CD14-positive monocyte (primary cell): ENCODE data around the gene NSG1. TPM values are rescaled to one million over a fixed set of nuclear protein-coding genes. Genes with fewer than 3 reads are reported as not detected.
A peak's percentile ranks its signal among the peaks of the same experiment; 100 is the strongest.

ENCODE experiments used
- DNase-seq, 3 donors: peaks; one replicate each; pipeline ENCODE4 v3.0.0-alpha.2; 2011 to 2022
- H2AFZ ChIP-seq: 2 replicates; pipeline ENCODE4 v1.6.0; 2012; ENCODE audit warnings: mild to moderate bottlenecking, low read depth, low read length, inconsistent platforms; ENCODE audit not compliant: insufficient read depth, poor library complexity, severe bottlenecking
- H3K27ac ChIP-seq, 2 donors: 1 replicate in 1 of 2; 2 replicates in 1 of 2; pipeline ENCODE4 v1.5.1; 2012 to 2013; ENCODE audit warnings: low read length in 2 of 2, control low read depth in 1 of 2, inconsistent platforms in 1 of 2, low read depth in 1 of 2, mild to moderate bottlenecking in 1 of 2
- H3K27me3 ChIP-seq, 2 donors: one replicate each; pipeline versions ENCODE4 v1.6.0 to v1.6.1; 2011 to 2013; ENCODE audit warnings: low read length in 2 of 2; ENCODE audit not compliant: control insufficient read depth in 2 of 2, insufficient read depth in 2 of 2
- H3K36me3 ChIP-seq, 2 donors: replicated peaks in 1 of 2; 1 replicate in 1 of 2; 2 replicates in 1 of 2; pipeline versions ENCODE4 v1.5.1 to v1.6.1; 2012 to 2013; ENCODE audit warnings: low read length in 2 of 2, control low read depth in 1 of 2, inconsistent platforms in 1 of 2, mild to moderate bottlenecking in 1 of 2; ENCODE audit not compliant: insufficient read depth in 2 of 2, control insufficient read depth in 1 of 2
- H3K4me1 ChIP-seq, 2 donors: 1 replicate in 1 of 2; 2 replicates in 1 of 2; pipeline versions ENCODE4 v1.5.1 to v1.6.1; 2012 to 2013; ENCODE audit warnings: low read length in 2 of 2, control low read depth in 1 of 2, inconsistent platforms in 1 of 2, mild to moderate bottlenecking in 1 of 2, moderate library complexity in 1 of 2; ENCODE audit not compliant: insufficient read depth in 2 of 2, control insufficient read depth in 1 of 2
- H3K4me2 ChIP-seq: replicated peaks from 2 replicates; pipeline ENCODE3; 2012; ENCODE audit warnings: low read length, moderate library complexity, mild to moderate bottlenecking; ENCODE audit not compliant: poor library complexity, severe bottlenecking; ENCODE audit errors: extremely low read depth
- H3K4me3 ChIP-seq, 3 experiments: fragments of 200-600 bp in 1 of 3; sonication (generic) in 1 of 3; replicated peaks in 1 of 3; 1 replicate in 2 of 3; 2 replicates in 1 of 3; pipeline ENCODE4 v1.5.1; 2011 to 2013; ENCODE audit warnings: low read length in 3 of 3, mild to moderate bottlenecking in 3 of 3, control low read depth in 2 of 3, low read depth in 2 of 3, inconsistent platforms in 1 of 3, moderate library complexity in 1 of 3
- H3K79me2 ChIP-seq: 2 replicates; pipeline ENCODE4 v1.6.0; 2012; ENCODE audit warnings: mild to moderate bottlenecking, control low read depth, inconsistent platforms, low read length, moderate library complexity; ENCODE audit not compliant: insufficient read depth
- H3K9ac ChIP-seq: 2 replicates; pipeline ENCODE4 v1.6.0; 2017; ENCODE audit warnings: low read length, mild to moderate bottlenecking; ENCODE audit not compliant: insufficient read depth, poor library complexity, severe bottlenecking
- H3K9me3 ChIP-seq, 2 donors: replicated peaks in 1 of 2; 1 replicate in 1 of 2; 2 replicates in 1 of 2; pipeline versions ENCODE4 v1.5.1 to v1.6.1; 2012 to 2013; ENCODE audit warnings: low read length in 2 of 2, control low read depth in 1 of 2; ENCODE audit not compliant: control insufficient read depth in 1 of 2, insufficient read depth in 1 of 2
- H4K20me1 ChIP-seq: 2 replicates; pipeline ENCODE4 v1.6.0; 2012; ENCODE audit warnings: mild to moderate bottlenecking, low read length, control low read depth, moderate library complexity; ENCODE audit not compliant: insufficient read depth
- H3K27ac Mint-ChIP-seq, 7 donors: one replicate each; pipeline ENCODE4 v1.8.0; 2020; ENCODE audit warnings: mild to moderate bottlenecking in 7 of 7, mixed read lengths in 7 of 7, moderate library complexity in 6 of 7, inconsistent platforms in 2 of 7
- H3K27me3 Mint-ChIP-seq, 3 donors: one replicate each; pipeline ENCODE4 v1.8.0; 2021 to 2022; ENCODE audit warnings: low read depth in 3 of 3, mild to moderate bottlenecking in 3 of 3, mixed read lengths in 3 of 3, moderate library complexity in 3 of 3, inconsistent platforms in 1 of 3
- H3K36me3 Mint-ChIP-seq, 2 donors: one replicate each; pipeline ENCODE4 v1.8.0; 2020; ENCODE audit warnings: mixed read lengths in 2 of 2, inconsistent platforms in 1 of 2, mild to moderate bottlenecking in 1 of 2
- H3K4me1 Mint-ChIP-seq: one replicate; pipeline ENCODE4 v1.8.0; 2020; ENCODE audit warnings: mild to moderate bottlenecking, mixed read lengths
- H3K4me3 Mint-ChIP-seq, 2 donors: one replicate each; pipeline ENCODE4 v1.8.0; 2020; ENCODE audit warnings: mild to moderate bottlenecking in 2 of 2, mixed read lengths in 2 of 2, moderate library complexity in 1 of 2
- H3K9me3 Mint-ChIP-seq, 7 donors: one replicate each; pipeline ENCODE4 v1.8.0; 2020 to 2022; ENCODE audit warnings: mixed read lengths in 7 of 7, mild to moderate bottlenecking in 6 of 7, moderate library complexity in 6 of 7, inconsistent platforms in 2 of 7
- WGBS: methylation state at CpG from one replicate; pipeline ENCODE4 v1.1.5; 2013; ENCODE audit warnings: missing lambda C conversion rate; ENCODE audit not compliant: insufficient coverage; 5-methylcytosine and 5-hydroxymethylcytosine counted together
- intact Hi-C, 2 donors: fragments of 100-400 bp; cut with micrococcal nuclease; formaldehyde crosslinking; loops; one replicate each; pipeline versions ENCODE4 v1.15.0 to v1.15.1; 2023
- polyA plus RNA-seq, 3 donors: library from polyadenylated mRNA; depleted of rRNA in 1 of 3; unstranded in 2 of 3; stranded (reverse) in 1 of 3; fragments of 300-500 nt in 2 of 3; fragments of >200 nt in 1 of 3; fragmentation: Illumina TruSeq in 2 of 3; gene quantifications; 1 replicate in 2 of 3; 2 replicates in 1 of 3; pipeline ENCODE4 v1.2.3, GENCODE V29; 2012 to 2021
- TF ChIP-seq, protein P1 (sequence below): fragments of 200-600 bp; IDR thresholded peaks from one replicate; pipeline ENCODE4 v1.8.0; 2022; ENCODE audit warnings: antibody characterized with exemption, mild to moderate bottlenecking

Gene NSG1
- polyA plus RNA-seq, 3 donors: 0.10 TPM; not detected in 2

DNA sequence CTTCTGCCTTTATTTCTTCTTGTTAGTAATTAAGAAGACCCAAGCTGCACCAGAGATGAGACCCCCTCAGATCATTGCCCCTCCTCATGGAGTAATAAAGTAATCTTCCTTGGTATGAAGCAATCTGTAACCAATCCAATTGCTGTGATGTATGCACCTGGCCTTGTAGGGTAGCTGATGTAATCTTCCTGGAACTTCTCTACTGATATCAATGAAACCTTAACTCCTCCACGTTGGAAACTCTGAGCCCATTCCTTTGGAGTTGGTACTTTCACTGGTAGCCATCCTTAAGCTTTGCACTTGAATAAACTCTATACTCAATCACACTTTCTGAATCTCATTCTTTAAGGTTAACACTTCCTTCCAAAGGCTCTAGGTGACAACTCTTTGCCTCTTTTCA is 31.6 kb upstream of the NSG1 start:
- no peak overlapping the region for H3K4me3 Mint-ChIP-seq
- TF ChIP-seq, protein P1, sequence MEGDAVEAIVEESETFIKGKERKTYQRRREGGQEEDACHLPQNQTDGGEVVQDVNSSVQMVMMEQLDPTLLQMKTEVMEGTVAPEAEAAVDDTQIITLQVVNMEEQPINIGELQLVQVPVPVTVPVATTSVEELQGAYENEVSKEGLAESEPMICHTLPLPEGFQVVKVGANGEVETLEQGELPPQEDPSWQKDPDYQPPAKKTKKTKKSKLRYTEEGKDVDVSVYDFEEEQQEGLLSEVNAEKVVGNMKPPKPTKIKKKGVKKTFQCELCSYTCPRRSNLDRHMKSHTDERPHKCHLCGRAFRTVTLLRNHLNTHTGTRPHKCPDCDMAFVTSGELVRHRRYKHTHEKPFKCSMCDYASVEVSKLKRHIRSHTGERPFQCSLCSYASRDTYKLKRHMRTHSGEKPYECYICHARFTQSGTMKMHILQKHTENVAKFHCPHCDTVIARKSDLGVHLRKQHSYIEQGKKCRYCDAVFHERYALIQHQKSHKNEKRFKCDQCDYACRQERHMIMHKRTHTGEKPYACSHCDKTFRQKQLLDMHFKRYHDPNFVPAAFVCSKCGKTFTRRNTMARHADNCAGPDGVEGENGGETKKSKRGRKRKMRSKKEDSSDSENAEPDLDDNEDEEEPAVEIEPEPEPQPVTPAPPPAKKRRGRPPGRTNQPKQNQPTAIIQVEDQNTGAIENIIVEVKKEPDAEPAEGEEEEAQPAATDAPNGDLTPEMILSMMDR: no peak
- peaks cover 2 to 17% (median 15%) of the 10 kb centered on the region in 3 donors for H3K27me3 Mint-ChIP-seq
- WGBS: 74% methylated on average over 1 of the region's 1 CpG
- Histone ChIP-seq H3K27ac (no peak overlapping the region), H2AFZ (no peak overlapping the region), H3K79me2 (no peaks in the 10 kb centered on the region), H3K4me3 (no peak overlapping the region), H3K36me3 (no peaks in the 10 kb centered on the region), H4K20me1 (no peaks in the 10 kb centered on the region), H3K4me2 (no peak overlapping the region), H3K9ac (no peak overlapping the region), H3K9me3 (no peaks in the 10 kb centered on the region), H3K27me3 (peaks cover 0 to 6% of the 10 kb centered on the region in 2 donors), H3K4me1 (no peaks in the 10 kb centered on the region)
- H3K9me3 Mint-ChIP-seq: peaks cover 0 to 3% (median 0%) of the 10 kb centered on the region in 7 donors
- intact Hi-C loops: no loop called here
- H3K4me1 Mint-ChIP-seq: no peaks in the 10 kb centered on the region
- no peaks in the 10 kb centered on the region for H3K36me3 Mint-ChIP-seq
- DNase-seq: no peak
- H3K27ac Mint-ChIP-seq: no peak overlapping the region

DNA sequence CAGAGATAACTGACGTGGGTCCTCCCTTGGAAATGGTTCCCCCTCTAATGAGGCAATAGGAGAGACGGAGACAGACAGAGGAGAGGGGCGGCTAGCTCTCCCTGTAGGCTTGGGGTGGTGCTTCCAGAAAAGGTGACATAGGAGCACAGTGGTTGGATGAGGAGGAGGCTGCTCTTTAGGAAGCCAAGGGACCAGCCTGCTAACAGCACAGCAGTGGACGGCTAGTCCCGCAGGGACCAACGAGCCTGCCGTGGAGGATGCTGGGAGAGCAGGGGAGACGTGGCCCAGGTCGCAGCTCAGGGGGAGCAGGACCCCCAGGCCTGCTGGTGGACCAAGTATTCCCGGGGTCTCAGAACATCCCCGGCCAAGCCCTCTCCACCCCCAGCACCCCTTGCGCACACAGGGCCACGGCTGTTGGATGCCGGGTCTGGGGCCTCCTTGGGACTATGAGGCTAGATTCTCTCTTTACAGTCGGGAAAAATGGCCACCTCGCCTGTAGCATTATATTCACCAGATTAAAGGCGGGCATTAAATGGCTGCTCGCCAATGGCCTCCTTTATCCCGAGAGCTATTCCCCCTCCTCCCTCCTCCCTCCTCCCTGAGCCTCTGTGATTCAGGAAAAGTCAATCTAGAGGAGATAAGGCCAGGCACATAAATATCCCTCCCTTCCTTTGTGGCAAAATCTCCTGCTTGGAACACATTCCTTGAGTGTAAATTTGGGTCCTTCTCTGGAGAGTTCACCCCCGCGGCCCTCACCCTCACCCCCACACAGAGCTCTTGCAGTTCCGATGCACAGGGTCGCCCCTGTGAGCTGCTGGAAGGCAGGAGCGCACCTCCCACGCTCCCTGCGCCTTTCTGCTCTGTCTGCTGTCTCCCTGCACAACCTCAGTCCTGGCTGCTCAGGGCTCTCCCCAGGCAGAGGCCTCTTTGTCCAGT is 30.5 kb upstream of the NSG1 start:
- Mint-ChIP-seq H3K36me3 (no peaks in the 10 kb centered on the region), H3K27me3 (peaks cover 2 to 19% (median 15%) of the 10 kb centered on the region in 3 donors)
- intact Hi-C loops: no loop called here

More for the DNA sequence above, 30.5 kb upstream of the NSG1 start:
- peaks cover 0 to 6% of the 10 kb centered on the region in 2 donors for H3K27me3 ChIP-seq
- WGBS: 74% methylated on average over 20 of the region's 26 CpGs
- H3K9me3 ChIP-seq: no peaks in the 10 kb centered on the region
- no peaks in the 10 kb centered on the region for H3K79me2 ChIP-seq
- no peaks in the 10 kb centered on the region for H3K4me1 ChIP-seq
- Mint-ChIP-seq H3K27ac (peak overlapping the region in 1 of 7 donors; percentile 26), H3K4me3 (no peak overlapping the region), H3K4me1 (no peaks in the 10 kb centered on the region), H3K9me3 (peaks cover 0 to 2% (median 0%) of the 10 kb centered on the region in 7 donors)
- no peaks in the 10 kb centered on the region for H3K36me3 ChIP-seq
- no peak overlapping the region for H3K9ac ChIP-seq
- no peak for DNase-seq
- no peak overlapping the region for H3K27ac ChIP-seq
- H3K4me3 ChIP-seq: no peak overlapping the region
- H4K20me1 ChIP-seq: no peaks in the 10 kb centered on the region
- TF ChIP-seq, protein P1: no peak
- no peak overlapping the region for H2AFZ ChIP-seq
- H3K4me2 ChIP-seq: no peak overlapping the region
